HG02588 (cell line): ENCODE measurements around the gene ANO2.

Source experiments
- ATAC-seq: cut with Tn5 transposase; IDR thresholded peaks from one replicate; pipeline ENCODE4 v1.9.1; 2021; ENCODE audit warnings: mild to moderate bottlenecking, moderate library complexity; ENCODE audit not compliant: unreplicated experiment

The ANO2 gene

DNA sequence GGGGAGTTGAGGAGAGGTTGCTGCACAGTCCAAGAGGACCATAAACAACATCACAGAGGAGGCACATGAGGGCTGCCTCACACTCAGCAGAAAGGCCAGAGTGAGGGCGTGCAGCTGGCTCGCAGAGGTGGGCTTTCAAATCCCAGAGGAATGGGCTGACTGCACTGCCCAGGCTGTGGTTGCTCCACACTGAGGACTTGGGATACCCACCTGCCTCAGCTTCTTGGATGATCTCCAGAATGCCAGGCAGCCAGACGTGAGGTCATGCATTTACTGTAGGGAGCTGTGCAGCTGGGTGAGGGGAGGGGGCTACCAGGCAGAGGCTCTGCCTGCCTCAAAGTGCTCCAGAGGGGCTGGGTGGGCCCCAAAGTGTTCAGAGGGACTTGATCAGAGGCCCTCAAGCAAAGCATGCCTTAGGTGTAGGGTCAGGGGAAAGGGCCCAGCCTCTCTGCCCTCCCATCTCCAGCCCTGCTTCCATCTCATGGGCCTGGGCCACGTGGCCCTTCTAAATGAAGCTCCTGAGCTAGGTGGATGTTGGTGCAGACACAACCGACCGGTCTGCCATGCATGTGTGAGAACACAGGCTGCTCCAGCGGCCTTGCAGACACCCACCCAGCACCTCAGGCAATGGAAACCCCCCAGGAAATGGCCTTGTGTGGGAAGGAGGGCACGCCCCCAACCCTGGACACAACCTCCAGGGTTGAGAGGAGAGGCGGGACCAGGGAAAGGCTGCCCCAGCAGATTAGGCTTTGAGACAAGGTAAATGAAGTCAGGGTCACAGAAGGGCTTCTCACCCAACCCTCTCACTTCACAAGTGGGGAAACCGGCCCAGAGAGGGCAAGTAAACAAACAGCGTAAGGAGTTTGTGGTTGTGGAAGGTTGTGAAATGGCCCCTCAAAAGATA, 422.4 kb downstream of the ANO2 start:
- ATAC-seq = no peak

DNA sequence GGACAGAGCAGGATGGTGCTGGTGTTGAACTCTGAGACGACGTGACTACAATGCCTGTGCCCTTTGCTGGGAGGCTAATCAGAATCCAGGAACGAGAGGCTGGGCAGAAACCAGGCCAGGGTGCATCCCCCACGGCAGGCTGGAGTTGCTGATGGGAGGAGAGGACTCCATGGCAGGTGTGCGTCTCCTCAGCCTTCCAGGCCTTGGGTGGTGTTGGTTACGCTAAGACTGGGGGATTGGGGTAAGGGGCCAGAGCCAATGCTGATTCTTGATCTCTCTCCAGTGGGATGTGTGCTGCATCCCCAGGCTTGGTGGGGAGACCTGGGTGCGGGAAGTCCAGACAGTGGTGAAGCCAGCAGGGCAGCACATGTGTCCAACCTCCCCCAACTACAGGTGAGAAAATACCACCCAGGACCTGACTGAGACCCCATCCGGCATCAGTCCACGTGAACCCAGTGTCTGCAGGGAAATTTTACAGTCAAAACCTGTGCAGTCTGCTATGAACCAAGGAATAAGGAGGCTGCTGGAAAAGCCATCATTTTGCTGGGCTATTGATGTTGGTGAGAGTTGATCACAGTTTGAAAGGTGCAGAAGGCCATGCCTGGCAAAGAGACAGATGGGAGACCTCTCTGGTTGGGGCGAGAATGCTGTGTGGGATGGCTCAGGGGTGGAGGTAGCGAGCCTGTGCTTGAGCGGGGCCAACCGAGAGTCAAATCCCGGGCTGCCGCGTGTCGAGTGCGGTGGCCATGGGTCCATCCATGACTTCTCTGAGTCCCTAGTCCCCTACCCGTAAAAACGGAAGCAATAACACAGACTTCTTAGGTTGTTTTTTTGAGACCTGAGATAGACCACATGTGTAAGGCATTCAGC, 423.4 kb downstream of the ANO2 start:
- no peak for ATAC-seq

DNA sequence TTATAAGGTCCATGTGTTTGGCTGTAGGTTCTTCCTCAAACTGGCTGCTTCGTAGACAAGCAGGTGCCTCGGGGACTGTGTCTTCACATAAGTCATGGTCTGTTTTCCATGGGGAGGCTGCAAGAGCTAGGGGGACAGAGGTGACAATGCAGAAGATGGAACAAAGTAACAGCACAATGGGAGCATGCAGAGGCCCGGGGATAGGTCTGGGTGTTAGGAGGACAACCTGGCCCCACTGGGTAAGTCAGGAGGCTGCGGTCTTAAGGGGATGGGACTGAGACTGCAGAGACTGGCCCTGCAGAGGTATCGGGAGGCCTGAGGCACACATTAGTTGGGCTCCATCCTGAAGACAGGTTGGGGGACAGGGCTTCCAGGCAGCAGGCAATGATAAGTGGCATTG, 424.2 kb downstream of the ANO2 start:
- no peak for ATAC-seq

- ATAC-seq = no peak
Observed at GRCh38 chr12:5520037-5520436, 425.0 kb downstream of the ANO2 start.

DNA sequence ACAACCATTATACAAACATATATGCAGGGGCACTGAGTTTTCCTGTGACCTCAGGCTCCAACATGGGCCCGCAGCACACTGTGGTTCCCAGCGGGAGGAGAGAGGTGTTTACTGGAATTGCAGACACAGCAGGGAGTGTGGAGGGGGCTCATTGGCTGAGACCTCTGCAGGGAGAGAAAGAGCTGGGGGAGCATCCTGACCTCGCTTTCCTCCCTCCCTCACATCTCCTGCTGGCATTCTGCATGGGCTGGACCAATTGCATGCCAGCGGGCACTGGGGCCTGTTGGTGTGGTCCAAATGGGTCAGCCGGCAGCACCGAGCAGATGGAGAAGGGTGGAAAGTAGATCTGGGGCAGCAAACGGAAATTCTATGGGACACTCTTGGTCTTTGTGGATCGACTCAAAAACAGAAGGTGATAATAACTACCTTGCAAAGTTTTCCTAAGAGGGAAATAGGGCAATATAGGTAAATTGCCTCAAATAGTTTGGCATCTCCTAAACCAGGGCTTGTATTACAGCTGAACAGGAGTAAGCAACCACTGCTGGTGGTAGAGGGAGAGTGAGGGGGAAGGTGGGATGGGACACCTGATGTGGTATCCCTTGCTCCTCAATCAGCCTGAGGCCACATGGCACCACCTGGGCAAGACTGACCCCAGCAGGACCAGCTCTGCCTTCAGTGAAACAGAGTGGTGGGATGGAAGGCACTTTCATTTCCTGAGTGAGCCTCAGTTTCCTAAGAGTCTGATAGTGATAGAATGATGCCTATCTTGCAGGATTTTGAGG, 426.3 kb downstream of the ANO2 start:
- no peak for ATAC-seq

DNA sequence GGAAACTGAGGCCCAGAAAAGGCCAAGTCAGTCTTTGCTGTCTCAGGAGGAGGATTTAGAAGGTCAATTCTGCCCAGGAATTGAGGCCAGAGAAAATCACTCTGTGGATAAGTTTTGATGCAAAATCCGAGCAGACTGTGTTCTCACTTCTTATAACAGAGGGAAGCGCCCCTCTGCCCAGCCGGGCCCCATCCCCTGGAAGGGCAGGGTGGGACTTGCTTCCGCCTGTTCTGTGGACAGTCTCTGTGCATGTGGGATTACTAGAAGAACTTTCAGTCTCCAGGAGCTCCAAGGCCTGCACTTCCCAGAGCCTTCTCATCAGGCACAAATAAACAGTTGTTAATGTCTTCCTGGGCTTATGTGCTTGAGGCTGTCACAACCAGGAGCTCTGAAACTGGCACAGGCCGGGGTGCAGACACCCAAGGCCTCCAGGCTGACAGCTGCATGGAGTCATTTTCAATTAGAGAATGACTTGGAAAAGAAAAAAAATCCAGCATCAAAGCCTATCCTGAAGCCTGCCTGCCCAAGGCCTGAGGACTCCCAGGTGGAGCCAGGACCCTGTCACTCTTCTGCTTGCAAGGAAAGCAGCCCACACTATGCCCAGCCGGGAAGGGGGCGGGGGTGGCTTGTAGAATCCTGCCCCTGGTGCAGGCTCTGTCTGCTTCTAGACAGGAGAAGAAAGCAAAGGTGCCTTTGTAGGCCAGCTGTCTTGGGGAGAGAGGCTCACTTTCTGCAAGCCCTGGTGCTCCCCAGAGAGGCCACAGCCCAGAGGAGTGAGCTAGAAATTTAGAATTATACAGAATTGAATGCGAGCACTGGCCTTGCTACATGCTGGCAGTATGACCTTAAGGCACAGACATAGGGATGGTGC, 428.5 kb downstream of the ANO2 start:
- ATAC-seq = no peak

GRCh38 chr12:5515458-5515857, 429.6 kb downstream of the ANO2 start:
- ATAC-seq = no peak

DNA sequence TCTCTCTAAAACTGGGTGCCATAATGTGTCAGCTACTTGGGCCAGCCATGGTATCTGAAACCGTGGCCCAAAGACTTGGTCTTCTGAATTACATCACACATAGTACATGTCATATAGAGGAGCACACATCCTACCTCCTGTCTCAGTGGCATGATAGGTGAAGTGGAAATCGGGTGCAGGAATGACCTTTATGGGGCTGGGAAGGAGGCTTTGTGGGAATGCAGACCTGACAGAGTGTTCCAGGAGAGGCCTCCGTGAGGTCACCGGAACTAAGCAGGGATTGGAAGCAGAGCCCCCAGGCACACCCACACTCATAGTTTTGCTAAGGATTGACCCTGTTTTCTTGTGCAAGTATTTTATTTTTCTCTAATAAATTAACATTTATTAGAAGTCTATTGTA, 430.5 kb downstream of the ANO2 start:
- ATAC-seq = no peak

- ATAC-seq = no peak
Observed at GRCh38 chr12:5514016-5514415, 431.0 kb downstream of the ANO2 start.

GRCh38 chr12:5513406-5513805, 431.7 kb downstream of the ANO2 start:
- no peak for ATAC-seq
